ENCODE data around the gene ZNF598.
"Not testable (repeated sequence)": the region's sequence is repeated elsewhere in the genome, so short reads cannot be mapped to it uniquely, and the experiment has no call there.

ZNF598 gene

DNA sequence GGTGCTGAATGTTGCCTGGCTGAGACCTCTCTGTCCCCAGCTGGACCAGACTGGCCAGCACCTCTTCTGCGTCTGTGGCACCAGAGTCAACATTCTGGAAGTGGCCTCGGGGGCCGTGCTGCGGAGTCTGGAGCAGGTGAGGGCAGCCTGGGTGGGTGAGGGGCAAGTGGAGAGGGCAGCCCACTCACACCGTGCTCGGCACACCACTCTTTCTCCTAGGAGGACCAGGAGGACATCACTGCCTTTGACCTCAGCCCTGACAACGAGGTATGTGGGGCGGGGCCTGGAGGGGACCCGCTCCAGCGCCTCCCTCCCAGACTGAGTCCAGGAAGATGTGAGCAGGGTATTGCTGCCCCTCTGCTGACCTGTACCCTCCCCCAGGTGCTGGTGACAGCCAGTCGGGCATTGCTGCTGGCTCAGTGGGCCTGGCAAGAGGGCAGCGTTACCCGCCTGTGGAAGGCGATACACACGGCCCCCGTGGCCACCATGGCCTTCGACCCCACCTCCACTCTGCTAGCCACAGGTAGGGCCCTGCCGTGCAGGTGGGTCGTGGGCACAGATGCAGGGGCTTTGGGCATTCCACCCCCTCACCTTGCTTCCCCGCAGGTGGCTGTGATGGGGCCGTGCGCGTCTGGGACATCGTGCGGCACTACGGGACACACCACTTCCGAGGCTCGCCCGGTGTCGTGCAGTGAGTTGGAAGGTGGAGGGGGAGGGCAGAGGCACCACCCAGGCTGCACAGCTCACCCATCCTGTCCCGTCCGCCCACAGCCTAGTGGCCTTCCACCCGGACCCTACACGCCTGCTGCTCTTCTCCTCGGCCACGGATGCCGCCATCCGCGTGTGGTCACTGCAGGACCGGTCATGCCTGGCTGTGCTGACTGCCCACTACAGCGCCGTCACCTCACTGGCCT lies 35.2 kb downstream of the ZNF598 start:
- DNase-seq = no peak

DNA sequence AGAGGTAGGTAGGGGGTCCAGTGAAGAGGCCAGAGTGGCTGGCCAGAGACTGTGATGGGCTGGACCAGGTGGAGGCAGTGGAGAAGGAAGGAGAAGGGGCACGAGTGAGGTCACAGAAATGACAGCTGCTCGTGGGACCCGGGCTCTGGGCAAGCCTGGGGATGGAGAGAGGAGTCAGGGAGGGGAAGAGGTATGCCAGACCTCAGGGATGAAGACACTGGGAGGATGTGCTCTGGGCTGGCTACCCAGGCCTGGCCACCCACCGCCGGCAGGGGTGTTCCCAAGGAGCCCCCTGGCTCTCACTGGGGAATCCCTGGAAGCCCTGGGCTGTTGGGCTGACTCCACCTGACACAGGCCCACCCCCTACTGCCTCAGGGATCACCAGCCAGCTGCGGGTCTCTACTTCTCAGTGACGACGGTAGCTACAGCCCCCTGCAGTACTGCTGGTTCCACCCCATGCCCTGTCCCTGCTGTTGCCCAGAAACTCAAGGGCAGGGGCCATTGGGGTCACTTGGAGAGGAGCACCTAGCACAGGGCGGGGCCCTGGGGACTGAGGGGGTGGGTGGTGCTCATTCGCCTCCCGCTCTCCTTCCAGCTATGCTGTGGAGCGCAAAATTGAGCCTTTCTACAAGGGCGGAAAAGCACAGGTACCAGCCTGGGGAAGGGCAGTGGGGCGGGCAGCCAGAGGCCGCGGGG lies 36.0 kb downstream of the ZNF598 start:
- DNase-seq = no peak

GRCh38 chr16:1972490-1972877 lies 37.1 kb downstream of the ZNF598 start:
- peak in 1 of 2 experiments; percentile 39 for DNase-seq

DNA sequence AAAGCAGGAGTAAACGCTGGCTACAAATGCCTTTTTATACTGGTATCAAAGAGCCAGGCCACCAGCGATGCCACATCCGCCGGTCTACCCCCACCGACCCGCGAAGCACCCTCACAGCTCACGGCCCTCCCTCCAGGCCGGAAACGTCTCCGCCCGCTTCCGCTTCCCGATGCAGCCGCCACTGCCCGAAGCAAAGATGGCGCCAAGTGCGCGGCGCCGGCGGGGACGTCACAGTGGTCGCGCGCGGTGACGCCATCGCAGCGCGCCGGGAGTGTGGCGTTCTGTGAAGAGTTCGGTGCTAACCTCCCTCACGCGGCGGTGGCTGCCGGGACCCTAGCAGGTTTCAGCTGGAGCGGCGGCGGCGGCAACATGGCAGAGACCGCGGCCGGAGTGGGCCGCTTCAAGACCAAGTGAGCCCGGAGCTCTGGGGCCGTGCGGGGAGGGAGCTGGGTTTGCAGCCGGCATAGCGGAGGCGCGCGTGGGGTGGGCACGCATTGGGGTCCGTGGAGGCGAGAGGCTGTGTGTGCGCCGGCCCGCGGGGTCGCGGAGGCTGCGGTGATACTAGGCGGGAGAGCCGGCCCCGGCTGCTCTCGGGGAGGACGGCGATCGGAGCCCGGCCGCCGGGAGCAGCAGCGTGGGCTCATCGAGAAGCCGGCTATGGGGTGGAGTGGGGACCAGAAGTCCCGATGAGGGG lies 37.7 kb downstream of the ZNF598 start, which contains the start of gene TBL3:
Gene TBL3, plus strand, starts transcription at position 258 of the 694 bp plus-strand sequence. Its CDS starts 112 bp downstream, at position 370.
- peak; percentile 98 to 99 for DNase-seq

GRCh38 chr16:1968146-1968953 lies 41.3 kb downstream of the ZNF598 start:
- DNase-seq = no peak

GRCh38 chr16:1966460-1966859 lies 43.2 kb downstream of the ZNF598 start, which contains the start of gene RNF151:
Gene RNF151 (plus strand): TSS chr16:1966856. CDS start chr16:1966882, 26 bp downstream.
- no peak for DNase-seq

DNA sequence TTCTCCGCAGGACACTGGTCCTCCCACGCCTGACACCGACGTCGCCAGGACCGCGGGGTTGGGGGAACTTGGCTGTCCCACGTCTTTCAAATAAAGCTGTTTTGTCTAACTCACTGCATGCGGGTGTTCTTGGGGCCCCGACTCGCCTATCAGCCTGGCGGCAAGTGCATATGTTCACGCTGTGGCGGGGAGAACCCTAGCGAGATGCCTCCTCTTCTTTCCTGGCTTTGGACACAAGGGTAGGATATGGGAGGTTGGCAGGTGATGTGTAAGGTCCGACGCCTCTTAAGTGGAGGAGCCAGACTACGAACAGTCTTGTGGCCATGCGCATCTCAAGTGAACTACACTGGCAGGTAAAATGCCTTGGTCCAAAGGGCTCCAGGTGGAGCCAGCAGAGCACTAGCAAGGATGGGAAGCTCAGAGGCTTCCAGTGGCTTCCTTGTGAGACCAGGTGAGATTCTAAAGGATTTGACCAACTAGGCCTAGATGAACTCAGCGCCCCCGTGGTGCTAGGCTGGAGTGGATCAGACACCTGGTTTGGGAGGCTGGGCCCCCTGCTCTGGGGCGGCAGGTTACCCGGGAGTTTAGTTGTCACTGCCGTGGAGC lies 44.1 kb downstream of the ZNF598 start:
- DNase-seq = peak; percentile 39 to 45

- peak; percentile 99 for DNase-seq
Observed at GRCh38 chr16:1964506-1965395, 44.9 kb downstream of the ZNF598 start, which contains the start of gene RPS2. Gene RPS2 (minus strand): TSS chr16:1964826. CDS start chr16:1964625, 201 bp downstream.

- peak in 1 of 2 experiments; percentile 71 for DNase-seq
Observed at GRCh38 chr16:1963806-1964505, 45.7 kb downstream of the ZNF598 start.

- peak; percentile 45 to 49 for DNase-seq
Observed at GRCh38 chr16:1962161-1963153, 47.2 kb downstream of the ZNF598 start.

DNA sequence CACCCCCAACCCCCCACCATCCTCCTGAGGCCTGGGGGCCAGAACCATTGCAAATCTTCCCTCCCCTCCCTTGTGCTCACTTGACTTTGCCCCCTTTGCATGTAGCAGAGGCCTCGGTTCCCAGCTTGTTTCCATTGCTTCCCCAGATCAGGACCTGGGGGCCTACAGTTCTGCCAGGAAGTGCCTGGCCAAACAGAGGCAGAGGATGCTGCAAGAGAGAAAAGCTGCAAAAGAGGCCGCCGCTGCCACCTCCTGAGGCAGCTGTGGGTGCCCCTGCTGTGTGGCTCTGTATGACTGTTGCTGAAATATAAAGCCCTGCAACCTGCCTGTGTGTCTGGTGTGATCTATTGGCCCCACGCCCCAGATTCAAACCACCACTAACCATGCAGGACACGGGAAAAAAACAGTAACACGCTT lies 48.0 kb downstream of the ZNF598 start:
- no peak for DNase-seq

DNA sequence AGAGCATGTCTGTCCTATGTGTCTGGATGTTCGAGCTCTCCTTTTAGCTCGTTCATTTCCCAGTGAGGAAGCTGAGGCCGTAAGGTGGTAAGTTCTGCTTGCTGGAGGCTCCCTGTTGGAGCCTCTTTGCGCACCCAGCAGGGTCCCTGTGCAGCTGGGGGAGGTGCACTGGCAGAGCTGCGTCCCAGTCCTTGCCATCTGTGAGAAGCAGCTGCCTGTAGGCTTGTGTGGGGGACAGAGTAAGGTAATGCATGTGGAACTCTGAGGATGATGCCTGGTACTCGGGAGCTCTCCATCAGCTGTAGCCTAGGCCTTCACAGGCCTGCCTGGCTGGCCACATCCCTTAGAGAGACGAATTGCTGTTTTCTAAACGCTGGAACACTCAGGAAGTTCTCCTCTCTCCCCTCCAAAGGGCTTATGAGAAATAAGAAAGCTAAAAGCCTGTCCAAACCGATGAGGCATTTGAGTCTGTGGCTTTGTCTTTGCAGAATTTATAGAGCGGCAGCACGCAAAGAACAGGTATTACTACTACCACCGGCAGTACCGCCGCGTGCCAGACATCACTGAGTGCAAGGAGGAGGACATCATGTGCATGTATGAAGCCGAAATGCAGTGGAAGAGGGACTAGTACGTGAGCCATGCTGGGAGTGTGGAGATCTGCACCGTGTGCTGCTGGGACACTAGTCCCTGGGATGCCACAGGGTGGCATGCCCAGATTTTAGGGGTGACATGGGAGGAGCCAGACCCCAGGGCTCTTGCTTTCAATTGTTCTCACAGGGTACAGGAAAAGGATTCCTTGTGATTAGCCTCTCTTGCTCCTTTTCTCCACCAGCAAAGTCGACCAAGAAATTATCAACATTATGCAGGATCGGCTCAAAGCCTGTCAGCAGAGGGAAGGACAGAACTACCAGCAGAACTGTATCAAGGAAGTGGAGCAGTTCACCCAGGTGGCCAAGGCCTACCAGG lies 48.7 kb downstream of the ZNF598 start:
- DNase-seq = peak; percentile 82 to 83

- peak; percentile 94 to 97 for DNase-seq
Observed at GRCh38 chr16:1959269-1960039, 50.2 kb downstream of the ZNF598 start, which contains the start of gene NDUFB10. Gene NDUFB10 (plus strand): TSS chr16:1959538. CDS start chr16:1959625, 87 bp downstream.

DNA sequence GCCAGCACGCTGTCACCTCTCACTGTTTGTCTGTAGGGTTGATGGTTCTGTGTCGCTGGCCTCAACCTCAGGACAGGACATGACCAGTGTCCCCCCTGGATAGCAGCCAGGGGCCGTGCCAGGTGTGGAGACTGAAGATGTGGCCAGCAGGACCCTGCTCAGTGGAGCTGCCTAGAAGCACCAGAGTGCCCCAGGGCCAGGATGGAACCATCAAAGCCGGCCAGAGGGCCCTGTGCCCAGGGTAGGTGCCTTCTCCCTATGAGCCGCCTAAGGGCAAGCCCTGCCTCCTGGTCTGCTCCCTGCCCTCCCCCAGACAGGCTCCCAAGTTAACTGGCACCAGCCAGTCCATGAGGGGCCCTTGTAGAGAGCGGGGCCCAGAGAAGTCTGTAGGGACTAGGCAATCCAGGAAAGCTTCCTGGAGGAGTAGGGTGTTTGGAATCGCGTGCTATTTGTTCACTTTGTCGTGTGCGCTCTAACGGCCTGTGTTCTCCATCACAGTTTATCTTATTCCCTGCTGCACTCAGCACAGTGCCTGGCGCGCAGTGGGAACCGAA lies 50.8 kb downstream of the ZNF598 start:
- no peak for DNase-seq

DNA sequence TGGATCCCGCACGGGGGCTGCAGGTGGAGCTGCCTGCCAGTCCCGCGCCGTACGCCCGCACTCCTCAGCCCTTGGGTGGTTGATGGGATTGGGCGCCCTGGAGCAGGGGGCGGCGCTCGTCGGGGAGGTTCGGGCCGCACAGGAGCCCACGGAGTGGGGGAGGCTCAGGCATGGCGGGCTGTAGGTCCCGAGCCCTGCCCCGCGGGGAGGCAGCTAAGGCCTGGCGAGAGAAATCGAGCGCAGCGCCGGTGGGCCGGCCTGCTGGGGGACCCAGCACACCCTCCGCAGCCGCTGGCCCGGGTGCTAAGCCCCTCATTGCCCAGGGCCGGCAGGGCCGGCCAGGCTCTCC lies 51.5 kb downstream of the ZNF598 start:
- DNase-seq = not testable (repeated sequence)

All from activated T-cell treated with anti-CD3 and anti-CD28 coated beads, Interleukin-2, amount 50 U/mL, for 48 hours (primary cell).